ENCODE data around the gene CEP170B.
"Not testable (repeated sequence)": the region's sequence is repeated elsewhere in the genome, so short reads cannot be mapped to it uniquely, and the experiment has no call there.

The CEP170B gene

GRCh38 chr14:104826861-104827176, 38.2 kb upstream of the CEP170B start:
- no peak for DNase-seq (ENCODE audit: low read depth)
- in situ Hi-C loops (cut with HindIII; ENCODE audit: low sequenced_read_pairs), result loop anchor here (10.0 kb wide), 2 partner anchors 52 to 228 kb away; no protein-coding TSS in a partner anchor
- peak overlapping the region; percentile 56 for H3K4me3 ChIP-seq (ENCODE audit: low read depth, low read length)
- no peak for TF ChIP-seq CTCF (IDR thresholded peaks at IDR 0.05; ENCODE audit: low read depth, low read length, missing control alignments)

- in situ Hi-C loops (cut with HindIII; ENCODE audit: low sequenced_read_pairs), result loop anchor here (10.0 kb wide), 2 partner anchors 53 to 227 kb away; no protein-coding TSS in a partner anchor
- H3K4me3 ChIP-seq (ENCODE audit: low read depth, low read length), result peak overlapping the region; percentile 56
- DNase-seq (ENCODE audit: low read depth), result no peak
- peak; percentile 63 for TF ChIP-seq CTCF (IDR thresholded peaks at IDR 0.05; ENCODE audit: low read depth, low read length, missing control alignments)
These were observed 37.7 kb upstream of the CEP170B start for GRCh38 chr14:104827177-104828055.

DNA sequence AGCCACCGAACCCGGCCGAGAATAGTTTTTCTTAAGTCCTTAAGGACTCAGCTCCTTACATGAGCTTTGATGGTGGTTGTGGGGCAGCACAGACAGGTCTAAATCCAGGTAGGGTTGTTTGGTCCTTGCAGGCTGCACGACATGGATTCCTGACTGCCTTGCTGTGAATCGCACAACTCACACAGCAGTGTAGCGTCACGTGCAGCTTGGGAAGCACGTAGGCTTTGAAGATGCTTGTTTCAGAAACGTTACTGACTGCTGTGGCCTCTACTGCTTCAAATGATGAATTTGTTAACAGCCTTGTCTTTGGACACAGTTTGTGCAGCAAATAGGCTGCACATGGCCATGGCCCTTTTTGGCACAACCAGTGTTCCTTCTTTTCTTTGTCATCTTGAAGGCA, 34.3 kb upstream of the CEP170B start:
- no peak overlapping the region for H3K4me3 ChIP-seq (ENCODE audit: low read depth, low read length)
- DNase-seq (ENCODE audit: low read depth), result no peak
- TF ChIP-seq CTCF (IDR thresholded peaks at IDR 0.05; ENCODE audit: low read depth, low read length, missing control alignments), result no peak
- in situ Hi-C loops (cut with HindIII; ENCODE audit: low sequenced_read_pairs), result no loop called here

DNA sequence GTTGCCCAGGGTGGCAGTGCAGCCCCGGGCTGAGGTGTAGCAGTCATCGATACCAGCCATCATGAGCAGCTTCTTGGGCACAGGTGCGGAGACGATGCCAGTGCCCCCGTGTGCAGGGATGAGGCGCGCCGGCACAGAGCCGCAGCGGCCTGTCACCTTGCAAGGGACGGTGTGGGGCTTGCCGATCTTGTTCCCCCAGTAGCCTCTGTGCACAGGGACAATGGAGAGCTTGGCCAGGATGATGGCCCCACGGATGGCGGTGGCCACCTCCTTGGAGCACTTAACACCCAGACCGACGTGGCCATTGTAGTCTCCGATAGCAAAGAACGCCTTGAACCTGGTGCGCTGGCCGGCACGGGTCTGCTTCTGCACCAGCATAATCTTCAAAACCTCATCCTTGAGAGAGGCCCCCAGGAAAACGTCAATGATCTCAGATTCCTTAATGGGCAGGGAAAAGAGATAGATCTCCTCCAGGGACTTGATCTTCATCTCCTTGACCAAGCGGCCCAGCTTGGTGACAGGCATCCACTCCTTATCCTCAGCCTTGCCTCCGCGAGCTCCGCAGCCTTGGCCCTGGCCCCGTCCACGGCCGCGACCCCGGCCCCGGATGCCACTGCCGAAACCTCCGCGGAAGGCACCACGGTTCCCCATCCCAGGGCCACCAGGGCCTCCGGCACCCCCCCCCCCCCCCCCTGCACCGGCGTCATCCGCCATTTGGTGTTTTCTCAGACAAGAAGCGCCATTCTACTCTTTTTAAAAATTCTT, 28.7 kb upstream of the CEP170B start:
- in situ Hi-C loops (cut with HindIII; ENCODE audit: low sequenced_read_pairs), result not testable (repeated sequence)

DNA sequence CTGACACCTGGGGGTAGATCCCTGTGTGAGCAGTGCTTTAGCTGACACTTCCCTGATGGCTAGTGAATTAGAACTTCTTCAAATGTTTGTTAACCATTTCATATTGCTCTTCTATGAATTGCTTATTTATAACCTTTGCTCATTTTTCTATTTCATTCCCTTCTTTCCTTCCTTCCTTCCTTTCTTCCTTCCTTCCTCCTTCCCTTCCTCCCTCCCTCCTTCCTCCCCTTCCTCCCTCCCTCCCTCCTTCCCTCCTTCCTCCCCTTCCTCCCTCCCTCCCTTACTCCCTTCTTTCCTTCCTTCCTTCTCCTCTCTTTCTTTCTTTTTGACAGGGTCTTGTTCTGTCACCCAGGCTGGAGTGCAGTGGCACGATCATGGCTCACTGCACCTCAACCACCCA, 23.3 kb upstream of the CEP170B start:
- in situ Hi-C loops (cut with HindIII; ENCODE audit: low sequenced_read_pairs), result no loop called here
- H3K4me3 ChIP-seq (ENCODE audit: low read depth, low read length), result no peak overlapping the region
- no peak for DNase-seq (ENCODE audit: low read depth)
- no peak for TF ChIP-seq CTCF (IDR thresholded peaks at IDR 0.05; ENCODE audit: low read depth, low read length, missing control alignments)

More for the DNA sequence above, 28.7 kb upstream of the CEP170B start:
- not testable (repeated sequence) for DNase-seq (ENCODE audit: low read depth); H3K4me3 ChIP-seq (ENCODE audit: low read depth, low read length)

DNA sequence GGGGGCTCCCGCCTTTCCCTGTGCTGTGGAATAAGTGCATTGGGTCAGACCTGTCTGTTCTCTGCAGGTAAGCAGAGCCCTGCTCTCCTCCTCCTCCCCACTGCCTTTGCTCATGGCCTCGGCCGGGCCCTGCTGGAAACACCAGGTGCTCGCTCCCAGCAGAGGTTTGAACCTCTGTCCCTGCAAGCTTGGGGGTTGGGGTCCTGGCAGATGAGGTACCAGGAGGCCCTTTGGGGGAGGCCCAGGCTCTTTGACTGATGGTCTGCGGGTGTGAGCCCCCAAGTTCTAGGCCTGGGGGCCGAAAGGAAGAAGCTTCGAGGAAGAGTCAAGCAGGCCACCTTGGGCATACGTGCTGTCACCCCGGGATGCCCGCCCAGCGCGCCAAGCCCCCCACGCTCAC, 22.1 kb upstream of the CEP170B start:
- in situ Hi-C loops (cut with HindIII; ENCODE audit: low sequenced_read_pairs), result no loop called here
- TF ChIP-seq CTCF (IDR thresholded peaks at IDR 0.05; ENCODE audit: low read depth, low read length, missing control alignments), result no peak
- DNase-seq (ENCODE audit: low read depth), result no peak
- H3K4me3 ChIP-seq (ENCODE audit: low read depth, low read length), result no peak overlapping the region
